GM06990 (cell line): ENCODE data around the gene SPSB1.

Experiments
- DNase-seq: peaks from one replicate; pipeline ENCODE4 v3.0.0-alpha.2; 2011; ENCODE audit not compliant: insufficient read length; ENCODE audit errors: extremely low read depth
- H3K27me3 ChIP-seq: replicated peaks from 2 replicates; pipeline ENCODE4 v1.6.0; 2011; ENCODE audit warnings: low read length; ENCODE audit not compliant: control insufficient read depth, insufficient read depth
- H3K36me3 ChIP-seq: 2 replicates; pipeline ENCODE4 v1.5.1; 2011; ENCODE audit warnings: low read length; ENCODE audit not compliant: control insufficient read depth, insufficient read depth
- H3K4me3 ChIP-seq: replicated peaks from 2 replicates; pipeline ENCODE4 v1.5.1; 2011; ENCODE audit warnings: low read depth, mild to moderate bottlenecking, control low read depth, low read length
- TF ChIP-seq, protein P1 (sequence below): IDR thresholded peaks from 2 replicates; pipeline ENCODE4 v1.5.1; 2011; ENCODE audit warnings: low read length, control low read depth, mild to moderate bottlenecking, inconsistent platforms; ENCODE audit not compliant: insufficient read depth, poor library complexity, severe bottlenecking

SPSB1 gene

DNA sequence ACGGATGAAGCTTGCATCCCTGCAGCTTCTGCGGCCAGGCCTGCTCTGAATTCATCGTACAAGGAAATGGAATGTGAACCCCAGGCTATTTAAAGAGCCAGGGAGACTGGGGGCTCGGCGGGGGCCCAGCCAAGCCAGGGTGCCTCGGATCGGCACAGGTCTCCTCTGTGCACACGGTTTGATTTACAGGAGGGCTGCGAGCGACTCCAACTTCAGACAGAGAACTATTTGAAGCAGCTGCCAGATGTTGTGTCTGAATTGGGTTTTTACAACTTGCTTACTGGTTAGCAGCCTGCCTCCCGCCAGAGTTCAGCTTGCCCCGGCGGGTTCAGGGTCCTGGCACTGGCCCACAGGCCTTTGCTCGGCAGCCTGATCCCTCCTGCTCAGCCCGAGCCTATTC, 83.2 kb downstream of the SPSB1 start:
- Histone ChIP-seq H3K36me3 (no peaks in the 10 kb centered on the region), H3K27me3 (no peaks in the 10 kb centered on the region; the same call in 1 of the 2 replicates), H3K4me3 (no peak overlapping the region)
- TF ChIP-seq, protein P1, sequence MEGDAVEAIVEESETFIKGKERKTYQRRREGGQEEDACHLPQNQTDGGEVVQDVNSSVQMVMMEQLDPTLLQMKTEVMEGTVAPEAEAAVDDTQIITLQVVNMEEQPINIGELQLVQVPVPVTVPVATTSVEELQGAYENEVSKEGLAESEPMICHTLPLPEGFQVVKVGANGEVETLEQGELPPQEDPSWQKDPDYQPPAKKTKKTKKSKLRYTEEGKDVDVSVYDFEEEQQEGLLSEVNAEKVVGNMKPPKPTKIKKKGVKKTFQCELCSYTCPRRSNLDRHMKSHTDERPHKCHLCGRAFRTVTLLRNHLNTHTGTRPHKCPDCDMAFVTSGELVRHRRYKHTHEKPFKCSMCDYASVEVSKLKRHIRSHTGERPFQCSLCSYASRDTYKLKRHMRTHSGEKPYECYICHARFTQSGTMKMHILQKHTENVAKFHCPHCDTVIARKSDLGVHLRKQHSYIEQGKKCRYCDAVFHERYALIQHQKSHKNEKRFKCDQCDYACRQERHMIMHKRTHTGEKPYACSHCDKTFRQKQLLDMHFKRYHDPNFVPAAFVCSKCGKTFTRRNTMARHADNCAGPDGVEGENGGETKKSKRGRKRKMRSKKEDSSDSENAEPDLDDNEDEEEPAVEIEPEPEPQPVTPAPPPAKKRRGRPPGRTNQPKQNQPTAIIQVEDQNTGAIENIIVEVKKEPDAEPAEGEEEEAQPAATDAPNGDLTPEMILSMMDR: no peak
- no peak for DNase-seq

DNA sequence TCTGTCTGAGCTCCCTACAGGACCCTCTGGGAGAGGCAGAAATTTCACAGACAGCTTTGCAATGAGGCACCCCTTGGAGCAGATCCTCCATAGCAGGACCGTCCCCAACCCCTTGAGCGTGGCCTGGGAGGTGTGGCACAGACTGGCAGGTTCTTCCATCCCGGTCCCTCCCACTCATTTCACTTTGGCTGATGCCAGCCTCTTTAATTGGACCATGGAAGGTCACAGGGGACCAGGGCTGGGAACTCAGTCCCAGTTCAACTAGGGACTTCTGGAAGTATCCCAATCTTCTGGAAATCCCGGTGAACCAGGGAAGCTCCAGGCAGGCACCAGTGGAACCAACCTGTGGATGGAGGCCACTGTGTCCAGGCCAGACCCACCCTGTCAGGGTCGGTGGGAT, 83.7 kb downstream of the SPSB1 start:
- Histone ChIP-seq H3K4me3 (no peak overlapping the region), H3K27me3 (no peaks in the 10 kb centered on the region), H3K36me3 (no peaks in the 10 kb centered on the region)
- no peak for DNase-seq
- TF ChIP-seq, protein P1: no peak

DNA sequence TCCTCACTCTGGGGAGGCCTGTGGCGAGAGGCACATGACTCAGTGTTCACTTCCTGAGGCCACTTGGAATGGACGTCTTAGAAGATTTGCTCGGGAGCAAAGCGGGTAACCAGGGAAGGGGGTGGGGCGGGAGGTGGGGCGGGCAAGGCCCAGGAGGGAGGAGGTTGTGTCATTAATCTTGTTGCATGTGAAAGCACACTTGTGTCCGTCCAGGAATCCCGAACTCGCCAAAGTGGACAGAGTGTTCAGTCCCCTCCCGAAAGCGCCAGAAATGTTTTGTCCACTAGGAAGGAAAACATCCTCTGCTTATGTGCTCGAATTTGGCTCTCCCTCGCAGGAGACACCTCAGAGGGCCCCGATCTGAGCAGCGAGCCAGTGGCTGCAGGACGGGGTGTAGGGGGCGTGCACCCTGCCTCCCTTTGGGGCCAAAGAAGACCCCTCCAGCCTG, 84.2 kb downstream of the SPSB1 start:
- TF ChIP-seq, protein P1: no peak
- no peaks in the 10 kb centered on the region for H3K36me3 ChIP-seq
- no peak overlapping the region for H3K4me3 ChIP-seq
- no peak for DNase-seq
- H3K27me3 ChIP-seq: no peaks in the 10 kb centered on the region; the same call in 1 of the 2 replicates

DNA sequence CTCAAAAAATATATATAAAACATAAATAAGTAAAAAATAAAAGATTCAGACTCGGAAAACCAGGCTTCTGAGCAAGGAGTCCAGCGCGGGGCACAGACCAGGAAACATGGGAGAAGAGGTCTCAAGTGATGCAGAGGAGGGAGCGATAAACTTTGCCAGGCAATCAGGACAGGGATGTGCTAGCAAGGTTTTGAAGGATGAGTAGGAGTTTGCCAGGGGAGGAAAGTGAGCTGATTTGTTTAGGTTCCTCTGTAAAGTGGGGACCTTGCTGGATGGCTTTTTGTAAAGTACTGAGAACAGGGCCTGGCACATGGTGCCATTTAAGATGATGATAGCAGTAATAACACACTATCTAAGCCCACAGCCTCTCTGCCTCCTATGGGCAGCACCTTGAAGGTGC, 86.1 kb downstream of the SPSB1 start:
- no peak for DNase-seq
- Histone ChIP-seq H3K36me3 (no peaks in the 10 kb centered on the region), H3K4me3 (no peak overlapping the region), H3K27me3 (no peaks in the 10 kb centered on the region; the same call in 1 of the 2 replicates)
- TF ChIP-seq, protein P1: no peak

DNA sequence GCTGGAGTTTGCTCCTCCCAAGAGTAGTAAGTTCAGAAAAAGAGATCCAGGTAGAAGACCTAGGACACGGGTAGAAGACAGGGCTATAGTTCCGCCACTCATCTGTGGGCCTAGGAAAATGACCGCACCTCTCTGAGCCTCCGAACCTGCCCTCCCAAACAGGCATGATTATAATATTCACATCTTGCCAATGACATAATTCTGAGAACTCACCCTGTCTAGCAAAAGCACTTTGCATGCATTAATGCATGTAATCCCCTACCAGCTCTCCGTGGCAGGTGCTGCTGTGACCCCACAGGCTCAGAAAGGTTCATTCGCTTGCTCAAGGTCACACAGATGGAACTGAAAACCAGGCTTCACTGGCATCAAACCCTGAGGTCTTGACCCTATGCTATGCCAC, 88.0 kb downstream of the SPSB1 start:
- no peak overlapping the region for H3K4me3 ChIP-seq
- H3K27me3 ChIP-seq: no peaks in the 10 kb centered on the region; the same call in 1 of the 2 replicates
- H3K36me3 ChIP-seq: no peaks in the 10 kb centered on the region
- DNase-seq: no peak
- TF ChIP-seq, protein P1: no peak
